Measurements from ENCODE around the gene KNTC1.

KNTC1 gene

DNA sequence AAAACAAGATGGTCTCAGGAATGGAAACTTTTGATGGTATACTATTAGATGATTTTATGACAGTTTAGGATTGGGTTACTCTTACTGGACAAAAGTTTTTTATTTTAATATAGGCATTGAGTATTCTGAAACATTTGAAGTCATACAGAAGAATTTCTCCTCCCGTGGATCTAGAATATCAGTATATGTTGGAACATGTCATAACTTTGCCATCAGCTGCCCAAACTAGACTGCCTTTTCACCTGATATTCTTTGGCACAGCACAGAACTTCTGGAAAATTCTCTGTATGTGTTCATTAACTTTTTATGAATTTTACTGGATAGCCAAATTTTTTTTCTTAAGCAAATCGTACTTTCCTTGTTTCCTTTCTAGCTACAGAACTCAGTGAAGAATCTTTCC is 75.4 kb downstream of the KNTC1 start:
- H3K4me1 ChIP-seq (ENCODE audit: low read depth, poor library complexity, severe bottlenecking): no peaks in the 10 kb centered on the region
- H3K27me3 ChIP-seq (ENCODE audit: insufficient read depth, low read depth): no peaks in the 10 kb centered on the region
- H3K27ac ChIP-seq: no peak overlapping the region
- TF ChIP-seq, protein P1, sequence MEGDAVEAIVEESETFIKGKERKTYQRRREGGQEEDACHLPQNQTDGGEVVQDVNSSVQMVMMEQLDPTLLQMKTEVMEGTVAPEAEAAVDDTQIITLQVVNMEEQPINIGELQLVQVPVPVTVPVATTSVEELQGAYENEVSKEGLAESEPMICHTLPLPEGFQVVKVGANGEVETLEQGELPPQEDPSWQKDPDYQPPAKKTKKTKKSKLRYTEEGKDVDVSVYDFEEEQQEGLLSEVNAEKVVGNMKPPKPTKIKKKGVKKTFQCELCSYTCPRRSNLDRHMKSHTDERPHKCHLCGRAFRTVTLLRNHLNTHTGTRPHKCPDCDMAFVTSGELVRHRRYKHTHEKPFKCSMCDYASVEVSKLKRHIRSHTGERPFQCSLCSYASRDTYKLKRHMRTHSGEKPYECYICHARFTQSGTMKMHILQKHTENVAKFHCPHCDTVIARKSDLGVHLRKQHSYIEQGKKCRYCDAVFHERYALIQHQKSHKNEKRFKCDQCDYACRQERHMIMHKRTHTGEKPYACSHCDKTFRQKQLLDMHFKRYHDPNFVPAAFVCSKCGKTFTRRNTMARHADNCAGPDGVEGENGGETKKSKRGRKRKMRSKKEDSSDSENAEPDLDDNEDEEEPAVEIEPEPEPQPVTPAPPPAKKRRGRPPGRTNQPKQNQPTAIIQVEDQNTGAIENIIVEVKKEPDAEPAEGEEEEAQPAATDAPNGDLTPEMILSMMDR (conservative IDR thresholded peaks at IDR 0.05; ENCODE audit: low read depth, low read length): no peak
- H3K9ac ChIP-seq: no peak overlapping the region
- H3K36me3 ChIP-seq (ENCODE audit: insufficient read depth): no peaks in the 10 kb centered on the region
- no peak overlapping the region for H3K4me2 ChIP-seq
- H3K79me2 ChIP-seq (ENCODE audit: insufficient read depth, low read depth): no peaks in the 10 kb centered on the region
- no peak overlapping the region for H2AFZ ChIP-seq (ENCODE audit: low read depth)
- H4K20me1 ChIP-seq (ENCODE audit: insufficient read depth): no peaks in the 10 kb centered on the region
- H3K4me3 ChIP-seq (IDR thresholded peaks at IDR 0.05; ENCODE audit: insufficient read depth, low read depth, low read length): no peak overlapping the region

DNA sequence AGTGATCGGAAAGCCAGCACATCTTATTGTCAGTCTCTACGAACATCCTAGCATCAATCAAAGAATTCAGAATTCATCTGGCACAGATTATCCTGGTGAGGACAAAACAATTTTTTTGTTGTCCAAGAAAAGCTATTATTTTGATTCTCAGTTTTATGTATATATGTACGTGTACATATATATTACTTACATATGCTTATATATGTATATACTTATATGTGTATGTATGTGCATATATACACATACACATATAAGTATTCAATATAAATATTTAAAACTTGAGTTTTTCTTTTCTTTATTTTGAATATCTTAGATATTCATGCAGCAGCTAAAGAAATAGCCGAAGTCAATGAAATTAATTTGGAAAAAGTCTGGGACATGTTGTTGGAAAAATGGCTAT is 77.9 kb downstream of the KNTC1 start:
- Histone ChIP-seq H2AFZ (ENCODE audit: low read depth) (no peak overlapping the region), H3K36me3 (ENCODE audit: insufficient read depth) (no peaks in the 10 kb centered on the region), H3K79me2 (ENCODE audit: insufficient read depth, low read depth) (no peaks in the 10 kb centered on the region), H3K27me3 (ENCODE audit: insufficient read depth, low read depth) (no peaks in the 10 kb centered on the region), H3K4me2 (no peak overlapping the region), H3K9ac (no peak overlapping the region), H4K20me1 (ENCODE audit: insufficient read depth) (no peaks in the 10 kb centered on the region), H3K4me1 (ENCODE audit: low read depth, poor library complexity, severe bottlenecking) (no peaks in the 10 kb centered on the region), H3K27ac (no peak overlapping the region), H3K4me3 (IDR thresholded peaks at IDR 0.05; ENCODE audit: insufficient read depth, low read depth, low read length) (no peak overlapping the region)
- TF ChIP-seq, protein P1 (conservative IDR thresholded peaks at IDR 0.05; ENCODE audit: low read depth, low read length): no peak

DNA sequence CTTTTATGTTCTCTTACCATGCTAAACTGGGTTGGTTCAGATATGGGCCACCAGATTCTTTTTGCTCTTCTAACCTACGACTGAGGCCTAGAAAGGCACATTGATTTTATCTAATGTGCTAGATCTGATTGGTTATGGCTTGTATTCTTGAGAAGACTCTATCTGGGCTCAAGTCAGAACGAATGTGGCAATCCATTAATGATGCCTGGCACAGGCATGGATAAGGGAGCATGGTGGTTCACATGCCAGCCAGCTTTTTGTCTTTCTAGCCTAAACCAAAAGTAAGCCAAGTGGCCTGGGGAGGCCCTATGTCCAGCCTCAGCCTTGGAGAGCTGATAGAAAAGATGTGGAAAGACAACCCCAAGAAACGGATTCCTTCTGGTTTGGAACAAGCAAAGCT is 82.7 kb downstream of the KNTC1 start:
- TF ChIP-seq, protein P1 (conservative IDR thresholded peaks at IDR 0.05; ENCODE audit: low read depth, low read length): no peak
- no peak overlapping the region for H3K9ac ChIP-seq
- no peak overlapping the region for H3K4me3 ChIP-seq (IDR thresholded peaks at IDR 0.05; ENCODE audit: insufficient read depth, low read depth, low read length)
- H3K27ac ChIP-seq: no peak overlapping the region
- H3K4me2 ChIP-seq: no peak overlapping the region
- no peaks in the 10 kb centered on the region for H3K4me1 ChIP-seq (ENCODE audit: low read depth, poor library complexity, severe bottlenecking)
- no peaks in the 10 kb centered on the region; the same call in 1 of the 2 replicates for H3K36me3 ChIP-seq (ENCODE audit: insufficient read depth)
- H3K79me2 ChIP-seq (ENCODE audit: insufficient read depth, low read depth): no peaks in the 10 kb centered on the region
- no peaks in the 10 kb centered on the region for H4K20me1 ChIP-seq (ENCODE audit: insufficient read depth)
- H2AFZ ChIP-seq (ENCODE audit: low read depth): no peak overlapping the region
- no peaks in the 10 kb centered on the region for H3K27me3 ChIP-seq (ENCODE audit: insufficient read depth, low read depth)

DNA sequence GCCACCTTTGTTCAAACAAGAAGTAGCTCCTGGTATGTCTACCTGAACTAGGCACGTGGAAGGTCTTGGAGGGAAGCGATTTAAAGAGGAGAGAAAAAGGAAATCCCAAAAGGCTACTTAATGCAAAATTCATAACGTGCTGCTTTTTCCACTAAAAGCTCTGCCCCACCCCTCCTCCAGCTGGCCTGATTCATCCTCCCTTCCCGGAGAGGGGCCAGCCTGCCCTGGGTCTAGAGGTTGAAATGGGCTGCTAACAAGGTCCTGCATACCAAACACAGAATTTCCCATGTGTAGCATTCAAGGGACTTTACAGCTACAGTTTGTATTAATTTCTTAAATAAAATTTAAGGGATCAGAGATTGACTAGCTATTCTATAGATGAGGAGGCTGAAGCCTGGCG is 83.2 kb downstream of the KNTC1 start:
- Histone ChIP-seq H3K4me2 (no peak overlapping the region), H3K36me3 (ENCODE audit: insufficient read depth) (no peaks in the 10 kb centered on the region; the same call in 1 of the 2 replicates)

More for the DNA sequence above, 83.2 kb downstream of the KNTC1 start:
- H3K9ac ChIP-seq: no peak overlapping the region
- TF ChIP-seq, protein P1 (conservative IDR thresholded peaks at IDR 0.05; ENCODE audit: low read depth, low read length): no peak
- no peak overlapping the region for H3K4me3 ChIP-seq (IDR thresholded peaks at IDR 0.05; ENCODE audit: insufficient read depth, low read depth, low read length)
- no peak overlapping the region for H2AFZ ChIP-seq (ENCODE audit: low read depth)
- H3K27ac ChIP-seq: no peak overlapping the region
- H3K79me2 ChIP-seq (ENCODE audit: insufficient read depth, low read depth): no peaks in the 10 kb centered on the region
- H3K4me1 ChIP-seq (ENCODE audit: low read depth, poor library complexity, severe bottlenecking): no peaks in the 10 kb centered on the region
- no peaks in the 10 kb centered on the region for H4K20me1 ChIP-seq (ENCODE audit: insufficient read depth)
- H3K27me3 ChIP-seq (ENCODE audit: insufficient read depth, low read depth): no peaks in the 10 kb centered on the region

Measured in KMS-11 (cell line).